ENCODE data around the gene RTN4R.
"Not testable (repeated sequence)": the region's sequence is repeated elsewhere in the genome, so short reads cannot be mapped to it uniquely, and the experiment has no call there.

RTN4R gene

GRCh38 chr22:20268279-20269012, at the start of gene RTN4R:
TSS of gene RTN4R (minus strand) at chr22:20268318. CDS start at chr22:20268092, 226 bp downstream.
- DNase-seq = no peak

- DNase-seq = not testable (repeated sequence)
These were observed 49.4 kb upstream of the RTN4R start for GRCh38 chr22:20317402-20318042.

GRCh38 chr22:20316844-20317401, 48.8 kb upstream of the RTN4R start:
- DNase-seq = no peak

- DNase-seq = no peak
These were observed 48.2 kb upstream of the RTN4R start for GRCh38 chr22:20316217-20316843.

- no peak for DNase-seq
These were observed 47.5 kb upstream of the RTN4R start for GRCh38 chr22:20315337-20316216.

GRCh38 chr22:20314741-20315336, 46.7 kb upstream of the RTN4R start:
- not testable (repeated sequence) for DNase-seq

- not testable (repeated sequence) for DNase-seq
These were observed 46.1 kb upstream of the RTN4R start for GRCh38 chr22:20314206-20314605.

GRCh38 chr22:20313306-20314077, 45.4 kb upstream of the RTN4R start:
- DNase-seq = not testable (repeated sequence)

- no peak for DNase-seq
These were observed 44.5 kb upstream of the RTN4R start for GRCh38 chr22:20312396-20313191.

GRCh38 chr22:20311249-20312062, 43.3 kb upstream of the RTN4R start:
- not testable (repeated sequence) for DNase-seq

GRCh38 chr22:20310773-20311172, 42.7 kb upstream of the RTN4R start:
- DNase-seq = not testable (repeated sequence)

- not testable (repeated sequence) for DNase-seq
These were observed 42.1 kb upstream of the RTN4R start for GRCh38 chr22:20310180-20310579.

- DNase-seq = not testable (repeated sequence)
These were observed 40.9 kb upstream of the RTN4R start for GRCh38 chr22:20308806-20309650.

- DNase-seq = not testable (repeated sequence)
These were observed 39.6 kb upstream of the RTN4R start for GRCh38 chr22:20307448-20308447.

GRCh38 chr22:20306646-20307447, 38.7 kb upstream of the RTN4R start:
- DNase-seq = not testable (repeated sequence)
